Activated B cell treated with CpG ODN at 0.5 μM for 24 hours (primary cell): ENCODE data around the gene TOR1B. TPM values are rescaled to one million over a fixed set of nuclear protein-coding genes. Genes with fewer than 3 reads are reported as not detected.

Source experiments
- ATAC-seq: fragments of 200-7000 bp; cut with Tn5 transposase; one replicate; pipeline ENCODE4 v1.10.0; 2021; ENCODE audit warnings: low read depth, mild to moderate bottlenecking, moderate library complexity
- CTCF ChIA-PET: fragments of 350-600 bp; sonication (Branson Sonifier 250); formaldehyde crosslinking; loops from one replicate; lab custom pipeline; 2021; ENCODE audit warnings: antibody characterized with exemption; lab: Charles Lee
- POLR2A ChIA-PET: fragments of 350-600 bp; sonication (Branson Sonifier 250); formaldehyde crosslinking; loops from one replicate; lab custom pipeline; 2021; ENCODE audit warnings: antibody characterized with exemption; lab: Charles Lee
- DNase-seq: peaks from one replicate; pipeline ENCODE4 v3.0.0; 2022
- H3K27ac Mint-ChIP-seq: one replicate; pipeline ENCODE4 v1.8.0; 2020; ENCODE audit warnings: mixed read lengths
- H3K27me3 Mint-ChIP-seq: one replicate; pipeline ENCODE4 v1.8.0; 2021; ENCODE audit warnings: mixed read lengths
- H3K36me3 Mint-ChIP-seq: one replicate; pipeline ENCODE4 v1.8.0; 2021; ENCODE audit warnings: low read depth, mixed read lengths
- H3K4me1 Mint-ChIP-seq: one replicate; pipeline ENCODE4 v1.8.0; 2021; ENCODE audit warnings: mixed read lengths
- H3K4me3 Mint-ChIP-seq: one replicate; pipeline ENCODE4 v1.8.0; 2020; ENCODE audit warnings: mild to moderate bottlenecking, mixed read lengths
- H3K9me3 Mint-ChIP-seq: one replicate; pipeline ENCODE4 v1.8.0; 2020; ENCODE audit warnings: mixed read lengths
- intact Hi-C: fragments of 100-400 bp; cut with micrococcal nuclease; formaldehyde crosslinking; loops from one replicate; pipeline ENCODE4 v1.15.1; 2024
- total RNA-seq: library from RNA; stranded (reverse); gene quantifications from 2 replicates; pipeline ENCODE4 v1.2.3, GENCODE V29; 2022
- TF ChIP-seq, protein P1 (sequence below): fragments of 200-600 bp; IDR thresholded peaks from one replicate; pipeline ENCODE4 v1.8.0; 2022; ENCODE audit warnings: antibody characterized with exemption, mild to moderate bottlenecking

The TOR1B gene
- total RNA-seq, 1 donor from 2014 or later: 15.3 TPM

DNA sequence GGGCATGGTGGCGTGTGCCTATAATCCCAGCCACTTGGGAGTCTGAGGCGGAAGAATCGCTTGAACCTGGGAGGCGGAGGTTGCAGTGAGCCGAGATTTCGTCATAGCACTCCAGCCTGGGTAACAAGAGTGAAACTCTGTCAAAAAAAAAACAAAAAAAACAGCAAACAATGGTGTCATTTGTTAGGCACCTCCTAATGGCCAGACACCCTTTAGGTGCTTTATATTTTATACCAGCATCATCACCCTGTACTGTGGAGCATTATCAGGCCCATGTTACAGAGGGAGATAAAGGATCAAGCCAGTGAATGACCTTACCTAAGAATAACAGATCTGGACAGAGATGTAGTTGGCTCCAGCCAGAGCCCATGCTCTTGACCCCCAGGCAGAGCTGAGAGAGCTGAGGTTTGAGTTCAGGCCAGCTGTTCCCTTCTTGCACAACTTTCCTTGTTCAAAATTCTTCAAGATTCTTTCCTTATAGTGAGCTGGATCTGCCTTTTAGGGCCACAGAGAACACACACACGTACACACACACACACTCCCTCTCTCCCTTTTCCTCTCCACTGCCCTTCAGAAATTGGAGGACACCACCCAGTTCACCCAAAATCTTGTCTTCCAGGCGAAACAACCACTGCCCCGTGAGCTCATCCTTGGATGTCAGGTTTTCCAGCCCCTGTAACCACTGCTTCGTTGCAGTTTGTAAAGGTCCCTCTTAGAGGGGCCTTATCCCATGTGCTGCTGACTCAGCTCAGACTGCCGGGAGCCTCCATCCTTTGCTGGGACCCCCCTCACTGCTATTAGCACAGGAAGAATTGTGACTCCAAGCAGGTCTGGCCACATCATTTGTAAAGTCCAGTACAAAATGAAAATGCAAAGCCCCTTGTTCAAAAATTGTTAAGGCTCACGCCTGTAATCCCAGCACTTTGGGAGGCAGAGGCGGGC, 39.7 kb upstream of the TOR1B start:
- Mint-ChIP-seq H3K9me3 (no peaks in the 10 kb centered on the region), H3K27me3 (peaks cover 15% of the 10 kb centered on the region), H3K4me1 (no peaks in the 10 kb centered on the region), H3K36me3 (no peaks in the 10 kb centered on the region), H3K4me3 (no peak overlapping the region), H3K27ac (no peak overlapping the region)
- CTCF ChIA-PET: no interaction called here
- POLR2A ChIA-PET: no interaction called here
- ATAC-seq: no peak
- no peak for DNase-seq
- TF ChIP-seq, protein P1, sequence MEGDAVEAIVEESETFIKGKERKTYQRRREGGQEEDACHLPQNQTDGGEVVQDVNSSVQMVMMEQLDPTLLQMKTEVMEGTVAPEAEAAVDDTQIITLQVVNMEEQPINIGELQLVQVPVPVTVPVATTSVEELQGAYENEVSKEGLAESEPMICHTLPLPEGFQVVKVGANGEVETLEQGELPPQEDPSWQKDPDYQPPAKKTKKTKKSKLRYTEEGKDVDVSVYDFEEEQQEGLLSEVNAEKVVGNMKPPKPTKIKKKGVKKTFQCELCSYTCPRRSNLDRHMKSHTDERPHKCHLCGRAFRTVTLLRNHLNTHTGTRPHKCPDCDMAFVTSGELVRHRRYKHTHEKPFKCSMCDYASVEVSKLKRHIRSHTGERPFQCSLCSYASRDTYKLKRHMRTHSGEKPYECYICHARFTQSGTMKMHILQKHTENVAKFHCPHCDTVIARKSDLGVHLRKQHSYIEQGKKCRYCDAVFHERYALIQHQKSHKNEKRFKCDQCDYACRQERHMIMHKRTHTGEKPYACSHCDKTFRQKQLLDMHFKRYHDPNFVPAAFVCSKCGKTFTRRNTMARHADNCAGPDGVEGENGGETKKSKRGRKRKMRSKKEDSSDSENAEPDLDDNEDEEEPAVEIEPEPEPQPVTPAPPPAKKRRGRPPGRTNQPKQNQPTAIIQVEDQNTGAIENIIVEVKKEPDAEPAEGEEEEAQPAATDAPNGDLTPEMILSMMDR: no peak
- intact Hi-C loops: no loop called here

- Mint-ChIP-seq H3K27ac (no peak overlapping the region), H3K36me3 (no peaks in the 10 kb centered on the region), H3K27me3 (peaks cover 7% of the 10 kb centered on the region), H3K4me3 (no peak overlapping the region), H3K9me3 (no peaks in the 10 kb centered on the region), H3K4me1 (no peaks in the 10 kb centered on the region)
- TF ChIP-seq, protein P1: no peak
- intact Hi-C loops: no loop called here
- ChIA-PET CTCF (no interaction called here), POLR2A (no interaction called here)
- no peak for DNase-seq
- ATAC-seq: no peak
These were observed 37.1 kb upstream of the TOR1B start for GRCh38 chr9:129765764-129766317.

DNA sequence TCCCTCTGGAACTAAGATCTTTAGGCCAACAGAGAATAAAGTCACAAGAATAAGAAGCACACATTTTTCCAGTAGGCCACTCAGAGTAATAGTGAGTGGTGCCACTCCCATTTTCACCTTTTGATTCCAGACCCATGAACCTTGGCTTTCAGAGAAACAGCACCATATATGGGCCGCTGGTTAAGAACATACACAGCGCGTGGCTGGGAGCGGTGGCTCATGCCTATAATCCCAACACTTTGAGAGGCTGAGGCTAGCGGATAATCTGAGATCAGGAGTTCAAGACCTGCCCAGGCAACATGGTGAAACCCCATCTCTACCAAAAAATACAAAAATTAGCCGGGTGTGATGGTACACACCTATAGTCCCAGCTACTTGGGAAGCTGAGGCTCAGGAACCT, 34.5 kb upstream of the TOR1B start:
- peaks cover 3% of the 10 kb centered on the region for H3K27me3 Mint-ChIP-seq
- ATAC-seq (no peak), DNase-seq (no peak)
- H3K4me1 Mint-ChIP-seq: no peaks in the 10 kb centered on the region
- H3K36me3 Mint-ChIP-seq: no peaks in the 10 kb centered on the region
- intact Hi-C loops: no loop called here
- POLR2A ChIA-PET: no interaction called here
- H3K9me3 Mint-ChIP-seq: no peaks in the 10 kb centered on the region
- CTCF ChIA-PET: interaction anchor here (1.5 kb wide), 1 partner anchor 31 kb away, joined by 5 read pairs; no protein-coding TSS in a partner anchor
- H3K27ac Mint-ChIP-seq: no peak overlapping the region
- no peak overlapping the region for H3K4me3 Mint-ChIP-seq
- TF ChIP-seq, protein P1: no peak

DNA sequence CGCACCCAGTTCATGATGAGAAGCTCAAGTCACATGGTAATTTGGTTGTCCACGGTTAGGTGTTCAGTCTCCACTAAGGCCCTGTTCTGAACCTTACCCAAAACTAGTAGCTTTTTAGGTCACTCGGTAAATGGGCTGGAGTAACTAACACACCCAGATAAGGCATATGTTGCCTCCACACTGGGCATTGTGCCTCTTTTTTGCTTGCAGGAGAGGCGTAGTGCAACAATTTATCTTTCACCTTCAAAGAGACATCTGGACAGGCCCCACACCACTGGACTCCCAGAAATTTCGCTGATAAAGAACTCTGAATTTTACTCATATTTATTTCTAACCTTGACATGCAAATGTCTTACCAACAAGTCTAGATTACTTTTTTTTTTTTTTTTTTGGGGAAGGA, 33.3 kb upstream of the TOR1B start:
- H3K36me3 Mint-ChIP-seq: no peaks in the 10 kb centered on the region
- no peak for DNase-seq
- H3K4me3 Mint-ChIP-seq: no peak overlapping the region
- CTCF ChIA-PET: no interaction called here
- ATAC-seq: no peak
- intact Hi-C loops: no loop called here
- no peaks in the 10 kb centered on the region for H3K9me3 Mint-ChIP-seq
- H3K4me1 Mint-ChIP-seq: no peaks in the 10 kb centered on the region
- POLR2A ChIA-PET: no interaction called here
- TF ChIP-seq, protein P1: no peak
- peaks cover 7% of the 10 kb centered on the region for H3K27me3 Mint-ChIP-seq
- no peak overlapping the region for H3K27ac Mint-ChIP-seq

- ATAC-seq: no peak
- TF ChIP-seq, protein P1: no peak
- Mint-ChIP-seq H3K9me3 (no peaks in the 10 kb centered on the region), H3K27ac (no peak overlapping the region), H3K4me1 (no peaks in the 10 kb centered on the region), H3K4me3 (no peak overlapping the region), H3K36me3 (no peaks in the 10 kb centered on the region), H3K27me3 (peaks cover 10% of the 10 kb centered on the region)
- POLR2A ChIA-PET: no interaction called here
- intact Hi-C loops: no loop called here
- CTCF ChIA-PET: no interaction called here
- no peak for DNase-seq
These were observed 32.2 kb upstream of the TOR1B start for GRCh38 chr9:129770741-129771140.
